PC-9 (cell line): ENCODE results near the gene GPR68.

ENCODE experiments used
- EZH2 ChIP-seq: fragments of 200-600 bp; sonication (generic); IDR thresholded peaks from 2 replicates; pipeline ENCODE4 v1.8.0; 2017; ENCODE audit warnings: antibody characterized with exemption, low read depth
- TF ChIP-seq, protein P1 (sequence below): fragments of 200-600 bp; sonication (generic); conservative IDR thresholded peaks from 2 replicates; pipeline ENCODE4 v1.6.1; 2017; ENCODE audit warnings: mixed run types, antibody characterized with exemption, mild to moderate bottlenecking, moderate library complexity

DNA sequence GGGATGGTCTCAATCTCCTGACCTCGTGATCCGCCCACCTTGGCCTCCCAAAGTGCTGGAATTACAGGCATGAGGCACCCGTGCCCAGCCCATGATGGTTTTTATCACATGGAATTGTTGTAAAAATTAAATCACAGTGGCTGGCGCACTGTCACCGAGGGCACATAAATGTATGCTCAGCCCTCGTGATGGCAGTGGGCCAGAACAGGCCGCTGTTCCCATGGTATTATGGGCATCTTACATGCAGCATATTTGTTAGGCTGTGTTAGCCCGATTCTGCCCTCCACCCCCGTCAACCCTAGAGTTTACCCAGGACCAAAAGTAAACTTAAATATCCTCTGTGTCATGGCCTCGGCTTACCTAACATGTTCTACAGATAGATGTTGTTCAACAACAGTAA lies 48.6 kb downstream of the GPR68 start:
- TF ChIP-seq, protein P1, sequence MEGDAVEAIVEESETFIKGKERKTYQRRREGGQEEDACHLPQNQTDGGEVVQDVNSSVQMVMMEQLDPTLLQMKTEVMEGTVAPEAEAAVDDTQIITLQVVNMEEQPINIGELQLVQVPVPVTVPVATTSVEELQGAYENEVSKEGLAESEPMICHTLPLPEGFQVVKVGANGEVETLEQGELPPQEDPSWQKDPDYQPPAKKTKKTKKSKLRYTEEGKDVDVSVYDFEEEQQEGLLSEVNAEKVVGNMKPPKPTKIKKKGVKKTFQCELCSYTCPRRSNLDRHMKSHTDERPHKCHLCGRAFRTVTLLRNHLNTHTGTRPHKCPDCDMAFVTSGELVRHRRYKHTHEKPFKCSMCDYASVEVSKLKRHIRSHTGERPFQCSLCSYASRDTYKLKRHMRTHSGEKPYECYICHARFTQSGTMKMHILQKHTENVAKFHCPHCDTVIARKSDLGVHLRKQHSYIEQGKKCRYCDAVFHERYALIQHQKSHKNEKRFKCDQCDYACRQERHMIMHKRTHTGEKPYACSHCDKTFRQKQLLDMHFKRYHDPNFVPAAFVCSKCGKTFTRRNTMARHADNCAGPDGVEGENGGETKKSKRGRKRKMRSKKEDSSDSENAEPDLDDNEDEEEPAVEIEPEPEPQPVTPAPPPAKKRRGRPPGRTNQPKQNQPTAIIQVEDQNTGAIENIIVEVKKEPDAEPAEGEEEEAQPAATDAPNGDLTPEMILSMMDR = no peak
- TF ChIP-seq EZH2 = no peak
